BLaER1 (cell line): ENCODE results near the gene FAM241B.

Experiments
- H3K27ac ChIP-seq: shearing (Covaris generic); formaldehyde crosslinking; 2 replicates; pipeline ENCODE4 v1.8.1; 2022
- H3K27me3 ChIP-seq: shearing (Covaris generic); formaldehyde crosslinking; 2 replicates; pipeline ENCODE4 v1.8.1; 2022
- H3K36me3 ChIP-seq: shearing (Covaris generic); formaldehyde crosslinking; 2 replicates; pipeline ENCODE4 v1.8.1; 2022
- H3K4me1 ChIP-seq: shearing (Covaris generic); formaldehyde crosslinking; 2 replicates; pipeline ENCODE4 v1.8.1; 2022
- H3K4me2 ChIP-seq: shearing (Covaris generic); formaldehyde crosslinking; 2 replicates; pipeline ENCODE4 v1.8.1; 2022
- H3K4me3 ChIP-seq: shearing (Covaris generic); formaldehyde crosslinking; 2 replicates; pipeline ENCODE4 v1.8.1; 2022
- H3K9ac ChIP-seq: shearing (Covaris generic); formaldehyde crosslinking; 2 replicates; pipeline ENCODE4 v1.8.1; 2022
- H3K9me3 ChIP-seq: shearing (Covaris generic); formaldehyde crosslinking; 2 replicates; pipeline ENCODE4 v1.8.1; 2022
- H4K20me1 ChIP-seq: shearing (Covaris generic); formaldehyde crosslinking; 2 replicates; pipeline ENCODE4 v1.8.1; 2022
- Cebpa-rat ChIP-seq: shearing (Covaris generic); IDR thresholded peaks from 2 replicates; pipeline ENCODE4 v1.8.1; 2022

The FAM241B gene

GRCh38 chr10:69640196-69640980 lies 10.3 kb downstream of the FAM241B start:
- peaks cover 29% of the 10 kb centered on the region for H3K4me1 ChIP-seq

DNA sequence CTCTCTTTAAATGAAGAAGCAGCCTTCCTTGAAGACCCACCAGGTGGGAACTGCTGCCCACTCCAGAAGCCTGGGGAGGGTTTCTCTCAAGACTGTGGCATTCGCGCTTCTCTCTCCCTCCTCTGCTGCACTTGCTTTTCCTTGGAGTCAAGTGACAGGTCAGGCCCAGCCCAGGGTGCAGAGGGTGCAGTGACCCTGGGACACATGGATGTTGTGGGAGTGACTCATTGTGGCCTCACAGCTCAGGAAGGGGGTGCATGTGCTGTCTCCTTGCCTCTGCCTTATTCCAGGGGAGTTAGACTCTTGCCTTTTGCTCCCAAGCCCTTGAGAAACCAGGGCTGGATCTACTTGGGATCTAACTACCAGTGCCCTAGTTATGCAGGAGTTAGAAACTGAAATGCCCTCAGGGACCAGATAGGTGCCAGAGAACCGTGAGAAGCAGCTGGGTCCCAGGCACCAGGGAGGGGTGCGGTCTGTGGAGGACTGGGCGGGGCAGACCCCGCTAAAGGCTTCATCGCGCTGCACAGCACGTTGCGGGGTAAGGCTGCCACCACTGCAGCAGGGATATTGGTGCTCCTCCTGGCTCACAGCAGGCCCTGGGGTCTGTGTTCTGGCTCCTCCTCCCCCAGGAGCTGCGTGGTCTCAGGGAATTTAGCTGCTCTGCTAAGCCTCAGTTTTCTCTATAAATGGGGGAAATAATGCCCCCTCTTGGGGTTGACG lies 11.4 kb downstream of the FAM241B start:
- H3K27me3 ChIP-seq = no peaks in the 10 kb centered on the region; the same call in 1 of the 2 replicates
- peak overlapping the region; percentile 46 for H3K4me2 ChIP-seq

More at GRCh38 chr10:69640196-69640980, 10.3 kb downstream of the FAM241B start:
- no peak overlapping the region for H3K27ac ChIP-seq
- peak overlapping the region; percentile 46 for H3K4me2 ChIP-seq
- H3K9ac ChIP-seq = no peak overlapping the region
- no peaks in the 10 kb centered on the region for H4K20me1 ChIP-seq
- no peak for TF ChIP-seq Cebpa-rat
- H3K9me3 ChIP-seq = no peaks in the 10 kb centered on the region
- no peak overlapping the region for H3K4me3 ChIP-seq
- H3K36me3 ChIP-seq = no peaks in the 10 kb centered on the region
- no peaks in the 10 kb centered on the region; the same call in 1 of the 2 replicates for H3K27me3 ChIP-seq

GRCh38 chr10:69642747-69643146 lies 12.7 kb downstream of the FAM241B start:
- no peak for TF ChIP-seq Cebpa-rat
- H3K27ac ChIP-seq = no peak overlapping the region
- no peak overlapping the region for H3K4me3 ChIP-seq
- peaks cover 33% of the 10 kb centered on the region for H3K4me1 ChIP-seq
- H3K9ac ChIP-seq = no peak overlapping the region
- no peaks in the 10 kb centered on the region for H4K20me1 ChIP-seq
- H3K27me3 ChIP-seq = no peaks in the 10 kb centered on the region; the same call in 1 of the 2 replicates
- no peak overlapping the region for H3K4me2 ChIP-seq
- no peaks in the 10 kb centered on the region for H3K9me3 ChIP-seq
- no peaks in the 10 kb centered on the region for H3K36me3 ChIP-seq

More for the DNA sequence above, 11.4 kb downstream of the FAM241B start:
- Histone ChIP-seq H3K9me3 (no peaks in the 10 kb centered on the region), H3K27ac (no peak overlapping the region), H4K20me1 (no peaks in the 10 kb centered on the region), H3K9ac (no peak overlapping the region), H3K36me3 (no peaks in the 10 kb centered on the region), H3K4me3 (no peak overlapping the region), H3K4me1 (peaks cover 30% of the 10 kb centered on the region)
- no peak for TF ChIP-seq Cebpa-rat

DNA sequence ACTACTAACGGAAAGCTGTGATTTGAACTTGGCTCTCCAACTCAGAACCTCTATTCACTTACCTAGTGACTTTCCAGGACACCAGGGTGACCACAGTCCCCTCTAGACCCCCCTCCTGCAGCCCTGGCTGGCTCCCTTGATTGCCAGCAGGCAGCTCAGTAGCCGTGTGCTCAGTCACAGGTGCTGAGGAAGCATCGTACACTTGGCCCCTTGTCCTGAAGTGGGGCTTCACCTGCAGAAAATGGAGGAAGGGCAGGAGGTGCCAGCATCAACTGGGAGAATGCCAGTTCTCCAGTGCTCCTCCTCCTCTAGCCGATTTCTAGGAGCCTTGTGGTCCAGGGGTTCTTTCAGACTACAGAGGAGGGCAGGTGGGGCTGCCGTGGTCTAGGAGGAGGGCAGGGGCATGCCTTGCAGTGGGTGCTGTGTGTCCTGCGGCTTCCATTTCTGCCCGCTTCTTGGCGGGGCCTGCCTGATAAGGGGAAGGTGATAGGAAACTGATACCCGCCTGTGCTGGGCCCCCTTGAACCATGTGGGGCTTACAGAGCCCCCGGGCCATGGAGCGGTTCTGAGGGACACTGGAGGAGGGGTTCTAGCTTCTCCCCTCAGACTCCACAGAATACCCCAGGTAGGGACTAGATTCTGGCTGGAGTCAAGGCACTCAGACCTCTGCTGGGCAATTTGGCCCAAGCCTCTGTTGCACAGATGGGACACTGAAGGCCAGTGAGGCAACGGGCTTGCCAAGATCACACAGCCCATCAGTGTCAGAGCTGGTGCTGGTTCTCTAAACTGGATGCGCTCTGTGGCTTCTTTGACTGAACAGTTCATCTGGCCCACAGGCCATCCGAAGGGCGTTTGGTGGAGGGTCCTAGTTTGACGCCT lies 14.0 kb downstream of the FAM241B start:
- no peak overlapping the region for H3K4me2 ChIP-seq
- H3K9me3 ChIP-seq = no peaks in the 10 kb centered on the region
- H3K4me3 ChIP-seq = no peak overlapping the region
- peaks cover 33% of the 10 kb centered on the region for H3K4me1 ChIP-seq
- H3K27me3 ChIP-seq = no peaks in the 10 kb centered on the region; the same call in 1 of the 2 replicates
- no peak for TF ChIP-seq Cebpa-rat
- no peaks in the 10 kb centered on the region for H3K36me3 ChIP-seq
- no peak overlapping the region for H3K9ac ChIP-seq
- H3K27ac ChIP-seq = no peak overlapping the region
- no peaks in the 10 kb centered on the region for H4K20me1 ChIP-seq

DNA sequence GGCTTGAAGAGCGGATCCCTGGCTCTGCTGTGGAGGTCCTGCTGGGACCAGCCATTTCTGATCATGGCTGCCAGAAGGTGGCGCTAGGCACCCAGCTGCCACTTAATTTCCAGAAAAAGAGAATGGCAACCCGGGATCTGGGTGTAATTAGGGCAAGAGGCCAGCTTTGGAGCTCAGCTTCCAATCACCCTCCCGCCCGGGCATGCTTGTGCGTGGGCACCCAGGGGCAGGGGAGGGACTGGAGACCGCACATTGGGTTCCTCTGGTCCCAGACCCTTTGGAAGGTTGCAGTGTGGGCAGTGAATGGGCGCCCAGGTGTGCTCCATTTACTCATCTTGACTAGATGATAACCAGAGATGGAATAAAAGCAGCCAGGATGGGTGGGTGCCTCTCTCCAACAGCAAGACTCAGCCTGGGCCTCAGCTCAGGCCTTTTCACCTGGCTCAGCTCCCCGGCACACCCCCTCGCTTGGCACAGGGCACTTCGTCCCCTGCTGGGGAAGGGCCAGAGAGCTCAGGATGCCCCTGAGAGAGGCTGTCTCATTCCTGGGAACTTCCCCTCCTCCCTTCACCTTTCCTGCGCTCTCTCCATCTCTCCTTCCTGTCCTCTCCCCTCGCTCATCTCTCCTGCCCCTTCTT lies 14.7 kb downstream of the FAM241B start:
- Histone ChIP-seq H3K27ac (no peak overlapping the region), H4K20me1 (no peaks in the 10 kb centered on the region), H3K9ac (no peak overlapping the region), H3K4me2 (no peak overlapping the region), H3K27me3 (no peaks in the 10 kb centered on the region; the same call in 1 of the 2 replicates), H3K9me3 (no peaks in the 10 kb centered on the region), H3K4me3 (no peak overlapping the region), H3K4me1 (peaks cover 34% of the 10 kb centered on the region), H3K36me3 (no peaks in the 10 kb centered on the region)
- no peak for TF ChIP-seq Cebpa-rat

GRCh38 chr10:69645296-69646184 lies 15.5 kb downstream of the FAM241B start:
- TF ChIP-seq Cebpa-rat = no peak
- Histone ChIP-seq H3K36me3 (no peaks in the 10 kb centered on the region), H3K27me3 (no peaks in the 10 kb centered on the region; the same call in 1 of the 2 replicates), H3K4me2 (no peak overlapping the region), H3K9me3 (no peaks in the 10 kb centered on the region), H3K9ac (no peak overlapping the region), H3K27ac (no peak overlapping the region), H3K4me1 (peaks cover 34% of the 10 kb centered on the region), H3K4me3 (no peak overlapping the region), H4K20me1 (no peaks in the 10 kb centered on the region)

DNA sequence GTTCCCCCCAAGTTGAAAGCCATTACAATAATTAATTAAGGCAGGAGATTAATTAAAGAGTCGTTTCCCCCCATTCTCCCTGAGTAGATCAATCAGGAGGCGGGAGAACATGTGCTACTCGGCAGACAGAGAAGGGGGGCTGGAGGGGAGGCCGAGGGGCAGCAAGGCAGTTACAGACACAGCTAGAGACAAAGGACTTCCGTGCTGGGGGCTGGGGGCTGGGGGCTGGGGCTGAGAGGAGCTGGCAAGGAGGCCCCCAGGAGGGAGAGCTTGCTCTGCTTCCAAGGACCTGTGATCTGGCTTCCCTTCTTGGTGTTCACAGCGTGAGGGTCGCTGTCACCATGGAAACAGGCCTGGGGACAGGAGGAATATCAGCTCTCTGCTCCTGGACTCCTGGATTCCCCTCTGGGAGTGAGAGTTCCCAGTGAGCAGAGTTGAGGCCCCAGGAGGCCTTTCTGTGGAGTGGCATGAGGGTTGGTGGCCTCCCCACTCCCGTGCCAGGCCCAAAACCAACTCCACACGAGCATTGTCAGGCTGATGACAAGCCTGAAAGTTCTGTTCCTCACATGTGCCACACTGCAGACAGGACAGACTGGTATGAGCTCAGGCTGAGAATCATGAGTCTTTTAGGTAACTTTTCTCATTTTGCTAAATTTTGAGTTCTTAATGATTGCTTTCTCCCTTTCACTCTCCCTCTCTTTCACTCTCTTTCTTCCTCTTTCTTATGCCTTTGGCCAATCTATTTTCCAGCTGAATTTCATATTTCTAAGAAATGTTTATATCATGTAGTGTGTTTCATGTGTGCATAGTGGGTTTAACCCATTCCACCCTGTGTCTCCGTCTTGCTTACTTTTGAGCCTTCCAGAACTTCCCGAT lies 16.4 kb downstream of the FAM241B start:
- Histone ChIP-seq H3K9me3 (no peaks in the 10 kb centered on the region), H4K20me1 (no peaks in the 10 kb centered on the region), H3K36me3 (no peaks in the 10 kb centered on the region), H3K4me1 (peaks cover 34% of the 10 kb centered on the region), H3K4me3 (no peak overlapping the region), H3K27me3 (no peaks in the 10 kb centered on the region; the same call in 1 of the 2 replicates), H3K27ac (no peak overlapping the region), H3K9ac (no peak overlapping the region), H3K4me2 (no peak overlapping the region)
- TF ChIP-seq Cebpa-rat = no peak

DNA sequence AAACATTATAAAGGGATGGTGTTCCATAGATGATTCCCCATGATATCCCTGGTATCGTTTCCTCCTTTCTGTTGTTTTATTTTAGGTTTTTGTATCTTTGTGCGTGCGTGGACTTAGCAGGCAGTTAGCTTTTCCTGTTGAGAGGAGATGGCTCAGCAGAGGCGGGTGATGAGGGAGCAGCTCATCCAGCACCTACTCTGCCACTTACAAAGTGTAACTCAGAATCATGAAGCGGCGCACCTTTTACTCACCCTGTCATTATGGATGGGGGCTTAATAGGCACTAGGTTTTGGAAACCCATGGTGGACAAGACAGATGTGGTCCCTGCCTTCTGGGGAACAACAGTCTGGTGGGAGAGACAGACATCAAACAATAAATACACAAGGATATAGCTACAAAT lies 17.1 kb downstream of the FAM241B start:
- Histone ChIP-seq H3K36me3 (no peaks in the 10 kb centered on the region), H4K20me1 (no peaks in the 10 kb centered on the region), H3K9ac (no peak overlapping the region), H3K9me3 (peaks cover 4% of the 10 kb centered on the region), H3K27me3 (no peaks in the 10 kb centered on the region; the same call in 1 of the 2 replicates), H3K4me2 (no peak overlapping the region), H3K4me3 (no peak overlapping the region), H3K27ac (no peak overlapping the region), H3K4me1 (peaks cover 34% of the 10 kb centered on the region)
- TF ChIP-seq Cebpa-rat = no peak
